ENCODE measurements around the gene MPRIP.

MPRIP gene

DNA sequence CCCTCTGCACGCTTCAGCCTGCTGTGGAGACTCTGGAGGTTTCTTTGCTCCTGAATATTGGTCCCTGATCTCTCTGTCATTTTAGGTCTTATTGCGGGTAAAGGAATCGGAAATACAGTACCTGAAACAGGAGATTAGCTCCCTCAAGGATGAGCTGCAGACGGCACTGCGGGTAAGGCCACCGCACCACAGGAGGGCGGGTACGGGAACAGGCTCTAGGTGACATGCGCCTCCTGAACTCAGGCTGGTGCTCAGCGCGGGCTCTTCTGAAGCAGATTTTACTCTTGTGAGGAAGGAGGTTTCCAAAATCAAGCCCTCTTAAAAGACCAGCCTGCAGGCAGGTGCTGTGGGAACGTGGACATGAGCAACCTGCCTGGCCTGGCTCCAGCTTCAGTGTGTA is 134.1 kb downstream of the MPRIP start:
- DNase-seq (ENCODE audit: low read depth) = no peak
- in situ Hi-C loops (cut with HindIII; ENCODE audit: low sequenced_read_pairs) = no loop called here
- no peak overlapping the region for H3K4me3 ChIP-seq (ENCODE audit: low read depth, low read length)
- TF ChIP-seq, protein P1, sequence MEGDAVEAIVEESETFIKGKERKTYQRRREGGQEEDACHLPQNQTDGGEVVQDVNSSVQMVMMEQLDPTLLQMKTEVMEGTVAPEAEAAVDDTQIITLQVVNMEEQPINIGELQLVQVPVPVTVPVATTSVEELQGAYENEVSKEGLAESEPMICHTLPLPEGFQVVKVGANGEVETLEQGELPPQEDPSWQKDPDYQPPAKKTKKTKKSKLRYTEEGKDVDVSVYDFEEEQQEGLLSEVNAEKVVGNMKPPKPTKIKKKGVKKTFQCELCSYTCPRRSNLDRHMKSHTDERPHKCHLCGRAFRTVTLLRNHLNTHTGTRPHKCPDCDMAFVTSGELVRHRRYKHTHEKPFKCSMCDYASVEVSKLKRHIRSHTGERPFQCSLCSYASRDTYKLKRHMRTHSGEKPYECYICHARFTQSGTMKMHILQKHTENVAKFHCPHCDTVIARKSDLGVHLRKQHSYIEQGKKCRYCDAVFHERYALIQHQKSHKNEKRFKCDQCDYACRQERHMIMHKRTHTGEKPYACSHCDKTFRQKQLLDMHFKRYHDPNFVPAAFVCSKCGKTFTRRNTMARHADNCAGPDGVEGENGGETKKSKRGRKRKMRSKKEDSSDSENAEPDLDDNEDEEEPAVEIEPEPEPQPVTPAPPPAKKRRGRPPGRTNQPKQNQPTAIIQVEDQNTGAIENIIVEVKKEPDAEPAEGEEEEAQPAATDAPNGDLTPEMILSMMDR (IDR thresholded peaks at IDR 0.05; ENCODE audit: low read depth, low read length, missing control alignments) = no peak

DNA sequence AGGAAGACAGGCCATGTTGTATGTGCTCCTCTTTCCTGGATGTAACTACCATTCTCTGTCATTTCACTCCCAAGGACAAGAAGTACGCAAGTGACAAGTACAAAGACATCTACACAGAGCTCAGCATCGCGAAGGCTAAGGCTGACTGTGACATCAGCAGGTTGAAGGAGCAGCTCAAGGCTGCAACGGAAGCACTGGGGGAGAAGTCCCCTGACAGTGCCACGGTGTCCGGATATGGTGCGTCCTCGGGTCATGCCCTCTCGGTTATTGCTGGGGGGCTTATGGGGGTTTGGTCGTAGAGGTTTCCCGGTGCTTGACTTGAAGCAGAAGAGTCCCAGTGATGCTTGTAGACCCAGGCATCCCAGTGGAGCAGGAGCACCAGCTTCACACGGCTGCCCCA is 134.9 kb downstream of the MPRIP start:
- no peak overlapping the region for H3K4me3 ChIP-seq (ENCODE audit: low read depth, low read length)
- no peak for DNase-seq (ENCODE audit: low read depth)
- in situ Hi-C loops (cut with HindIII; ENCODE audit: low sequenced_read_pairs) = no loop called here
- TF ChIP-seq, protein P1 (IDR thresholded peaks at IDR 0.05; ENCODE audit: low read depth, low read length, missing control alignments) = no peak

- DNase-seq (ENCODE audit: low read depth) = no peak
- no peak overlapping the region for H3K4me3 ChIP-seq (ENCODE audit: low read depth, low read length)
- TF ChIP-seq, protein P1 (IDR thresholded peaks at IDR 0.05; ENCODE audit: low read depth, low read length, missing control alignments) = no peak
- in situ Hi-C loops (cut with HindIII; ENCODE audit: low sequenced_read_pairs) = no loop called here
These were observed 137.1 kb downstream of the MPRIP start for GRCh38 chr17:17179371-17179827.

DNA sequence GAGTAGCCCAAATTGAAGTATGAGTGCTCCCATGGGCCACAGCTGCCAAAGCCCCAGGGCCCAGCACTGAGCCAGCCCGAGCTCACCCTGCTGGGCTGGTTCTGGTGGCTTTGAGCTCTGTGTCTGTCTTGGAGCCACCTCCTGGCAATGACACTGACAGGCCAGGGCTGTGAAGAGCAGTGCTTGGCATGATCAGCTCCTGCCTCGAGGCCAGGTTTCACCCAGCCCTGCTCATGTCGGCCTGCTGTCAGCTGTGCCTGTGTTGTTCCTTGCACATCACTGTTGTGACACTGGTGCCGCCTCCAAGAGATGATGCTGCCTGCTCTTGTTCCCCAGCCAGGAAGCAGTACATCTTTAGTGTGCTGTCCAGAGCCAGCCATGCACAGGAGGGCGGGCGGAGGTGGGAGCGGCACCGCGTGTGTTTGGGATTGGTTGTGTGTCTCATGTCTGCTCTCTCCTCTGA is 137.9 kb downstream of the MPRIP start:
- in situ Hi-C loops (cut with HindIII; ENCODE audit: low sequenced_read_pairs) = no loop called here
- no peak overlapping the region for H3K4me3 ChIP-seq (ENCODE audit: low read depth, low read length)
- no peak for DNase-seq (ENCODE audit: low read depth)
- TF ChIP-seq, protein P1 (IDR thresholded peaks at IDR 0.05; ENCODE audit: low read depth, low read length, missing control alignments) = no peak

DNA sequence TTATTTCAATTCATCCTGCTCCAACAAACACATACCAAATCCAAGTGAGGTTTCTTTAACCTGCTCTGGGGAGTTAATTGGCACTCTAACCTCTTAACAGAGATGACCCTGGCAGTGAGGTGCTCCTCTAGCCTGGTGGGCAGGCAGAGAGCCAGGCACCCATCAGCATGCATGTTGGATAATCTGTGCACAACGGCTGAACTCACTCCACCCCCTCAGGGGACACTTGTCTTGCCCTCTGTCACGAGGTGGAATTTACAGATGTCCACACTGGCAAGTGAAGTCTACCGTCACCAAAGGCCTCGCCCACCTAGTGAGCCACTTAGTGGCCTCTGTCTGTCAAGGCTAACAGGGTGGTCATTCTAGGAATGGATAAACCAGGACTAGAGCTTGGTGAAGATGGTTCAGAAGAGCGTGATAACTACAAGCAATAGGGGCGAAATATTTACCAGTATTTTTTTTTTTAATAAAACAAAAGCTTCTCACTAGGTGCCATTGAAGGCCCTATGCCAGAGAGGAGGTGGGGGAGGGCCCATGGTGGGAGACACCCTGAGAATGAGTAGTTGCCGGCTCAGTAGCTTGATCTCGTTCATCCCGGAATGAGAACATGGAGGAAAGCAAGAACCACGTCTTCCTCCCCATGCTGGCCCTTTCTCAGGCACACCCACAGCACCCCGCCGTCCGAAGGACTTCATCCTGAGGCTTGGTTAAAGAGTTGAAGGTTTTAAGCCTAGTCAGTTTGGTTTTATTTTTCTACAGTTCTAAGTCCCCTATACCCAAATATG is 138.7 kb downstream of the MPRIP start:
- in situ Hi-C loops (cut with HindIII; ENCODE audit: low sequenced_read_pairs) = no loop called here
- TF ChIP-seq, protein P1 (IDR thresholded peaks at IDR 0.05; ENCODE audit: low read depth, low read length, missing control alignments) = no peak
- no peak for DNase-seq (ENCODE audit: low read depth)
- H3K4me3 ChIP-seq (ENCODE audit: low read depth, low read length) = no peak overlapping the region

- in situ Hi-C loops (cut with HindIII; ENCODE audit: low sequenced_read_pairs) = no loop called here
- DNase-seq (ENCODE audit: low read depth) = no peak
- H3K4me3 ChIP-seq (ENCODE audit: low read depth, low read length) = no peak overlapping the region
- TF ChIP-seq, protein P1 (IDR thresholded peaks at IDR 0.05; ENCODE audit: low read depth, low read length, missing control alignments) = no peak
These were observed 139.7 kb downstream of the MPRIP start for GRCh38 chr17:17181666-17182597.

Measured in astrocyte of the cerebellum (primary cell).